ENCODE measurements around the gene CDH23. TPM values are rescaled to one million over a fixed set of nuclear protein-coding genes. Genes with fewer than 3 reads are reported as not detected.

Gene CDH23
- polyA plus RNA-seq, 1 experiment = 0.01 TPM

DNA sequence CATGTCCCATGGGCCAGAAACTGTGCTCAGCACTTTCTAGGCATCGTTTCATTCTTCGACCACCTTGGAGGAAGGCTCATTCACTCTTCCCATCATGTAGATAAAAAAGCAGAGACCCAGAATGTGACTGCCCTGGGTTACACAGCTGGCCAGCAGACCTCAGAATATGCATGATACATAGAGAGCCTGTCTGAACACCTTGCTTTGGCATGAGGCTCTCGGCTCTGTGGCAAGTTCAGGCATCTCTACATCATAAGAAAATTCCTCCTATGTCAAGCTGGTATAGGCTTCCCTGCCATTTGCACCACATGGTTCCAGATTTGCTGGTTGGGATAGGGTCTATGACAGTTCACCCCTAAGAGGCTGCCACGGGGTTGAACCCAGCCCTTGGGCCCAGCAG is 134.1 kb downstream of the CDH23 start:
- ChIA-PET CTCF (no interaction called here), POLR2A (no interaction called here)
- Histone ChIP-seq H3K9me3 (ENCODE audit: control insufficient read depth, insufficient read depth, low read length) (no peaks in the 10 kb centered on the region), H3K27ac (ENCODE audit: low read depth, low read length) (no peak overlapping the region), H3K27me3 (ENCODE audit: control insufficient read depth, insufficient read depth, low read length) (peaks cover 14% of the 10 kb centered on the region), H3K4me3 (ENCODE audit: low read depth, low read length) (no peak overlapping the region)
- TF ChIP-seq, protein P1, sequence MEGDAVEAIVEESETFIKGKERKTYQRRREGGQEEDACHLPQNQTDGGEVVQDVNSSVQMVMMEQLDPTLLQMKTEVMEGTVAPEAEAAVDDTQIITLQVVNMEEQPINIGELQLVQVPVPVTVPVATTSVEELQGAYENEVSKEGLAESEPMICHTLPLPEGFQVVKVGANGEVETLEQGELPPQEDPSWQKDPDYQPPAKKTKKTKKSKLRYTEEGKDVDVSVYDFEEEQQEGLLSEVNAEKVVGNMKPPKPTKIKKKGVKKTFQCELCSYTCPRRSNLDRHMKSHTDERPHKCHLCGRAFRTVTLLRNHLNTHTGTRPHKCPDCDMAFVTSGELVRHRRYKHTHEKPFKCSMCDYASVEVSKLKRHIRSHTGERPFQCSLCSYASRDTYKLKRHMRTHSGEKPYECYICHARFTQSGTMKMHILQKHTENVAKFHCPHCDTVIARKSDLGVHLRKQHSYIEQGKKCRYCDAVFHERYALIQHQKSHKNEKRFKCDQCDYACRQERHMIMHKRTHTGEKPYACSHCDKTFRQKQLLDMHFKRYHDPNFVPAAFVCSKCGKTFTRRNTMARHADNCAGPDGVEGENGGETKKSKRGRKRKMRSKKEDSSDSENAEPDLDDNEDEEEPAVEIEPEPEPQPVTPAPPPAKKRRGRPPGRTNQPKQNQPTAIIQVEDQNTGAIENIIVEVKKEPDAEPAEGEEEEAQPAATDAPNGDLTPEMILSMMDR (IDR thresholded peaks at IDR 0.05; ENCODE audit: low read depth, low read length) = no peak
- DNase-seq (ENCODE audit: low read depth, low spot score) = no peak

DNA sequence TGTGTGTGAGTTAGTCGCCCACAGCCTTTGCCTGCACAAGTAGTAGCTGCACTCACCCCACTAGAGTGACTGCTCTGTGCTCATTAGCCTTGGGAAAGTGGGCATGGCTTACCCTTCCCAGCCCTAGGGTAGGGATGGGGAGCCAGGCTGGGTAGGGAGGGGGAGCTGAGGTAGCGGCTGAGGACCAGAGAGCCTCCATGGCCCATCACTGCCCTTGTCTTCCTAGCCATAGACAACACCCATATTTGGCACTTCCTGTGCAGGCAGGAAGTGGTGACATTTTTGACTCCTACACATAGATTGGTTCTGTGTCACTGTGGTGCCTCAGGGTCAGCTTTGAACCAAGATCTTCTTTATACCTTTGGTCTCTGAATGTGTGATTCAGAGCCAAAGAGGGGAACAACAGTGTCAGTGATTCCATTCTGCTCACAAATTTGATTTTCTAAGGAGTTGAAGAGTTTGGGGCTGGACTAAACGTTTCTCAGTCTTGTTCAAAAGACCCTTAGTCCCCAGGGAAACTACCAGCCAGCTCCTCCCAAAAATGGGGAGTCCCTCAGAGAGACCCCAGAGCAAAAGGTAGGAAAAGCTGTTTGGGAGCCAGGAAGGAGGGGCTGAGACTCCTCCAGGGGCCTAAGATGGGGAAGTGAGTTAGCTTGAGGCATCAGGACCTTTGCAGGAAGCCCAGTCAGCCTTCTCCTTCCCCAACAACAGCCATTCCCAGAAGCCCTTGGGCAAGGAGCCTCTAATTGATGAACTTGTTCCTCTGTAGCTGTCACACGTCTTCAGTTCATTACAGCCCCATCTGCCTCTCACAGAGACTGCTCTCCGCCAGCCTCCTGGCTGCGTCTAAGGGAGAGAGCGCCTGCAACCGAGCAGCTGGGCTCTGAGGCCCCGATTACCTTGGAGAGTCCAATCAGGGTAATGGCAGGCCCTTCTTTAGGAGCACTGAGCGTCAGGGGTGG is 135.0 kb downstream of the CDH23 start:
- DNase-seq (ENCODE audit: low read depth, low spot score) = no peak
- CTCF ChIA-PET = no interaction called here

DNA sequence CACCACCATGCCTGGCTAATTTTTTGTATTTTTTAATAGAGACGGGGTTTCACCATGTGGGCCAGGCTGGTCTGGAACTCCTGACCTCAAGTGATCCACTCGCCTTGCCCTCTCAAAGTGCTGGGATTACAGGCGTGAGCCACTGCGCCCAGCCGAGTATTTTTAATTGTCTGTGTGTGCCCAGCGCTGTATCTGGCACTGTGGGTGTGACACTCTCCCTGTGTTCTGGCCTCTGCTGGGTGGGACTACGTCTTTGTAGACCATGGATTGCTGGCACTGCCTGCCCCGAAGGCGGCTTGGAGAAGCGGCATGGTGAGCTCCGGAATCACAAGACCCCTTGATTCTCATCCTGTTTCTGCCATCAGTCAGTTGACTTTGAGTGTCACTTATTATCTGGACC is 136.2 kb downstream of the CDH23 start:
- TF ChIP-seq, protein P1 (IDR thresholded peaks at IDR 0.05; ENCODE audit: low read depth, low read length) = no peak
- DNase-seq (ENCODE audit: low read depth, low spot score) = no peak
- ChIA-PET CTCF (no interaction called here), POLR2A (interaction anchor here (0.8 kb wide), 1 partner anchor 10 kb away, joined by 14 read pairs; no protein-coding TSS in a partner anchor)
- Histone ChIP-seq H3K9me3 (ENCODE audit: control insufficient read depth, insufficient read depth, low read length) (no peaks in the 10 kb centered on the region), H3K27me3 (ENCODE audit: control insufficient read depth, insufficient read depth, low read length) (peaks cover 11% of the 10 kb centered on the region), H3K4me3 (ENCODE audit: low read depth, low read length) (no peak overlapping the region), H3K27ac (ENCODE audit: low read depth, low read length) (no peak overlapping the region)

More for the DNA sequence above, 135.0 kb downstream of the CDH23 start:
- Histone ChIP-seq H3K27ac (ENCODE audit: low read depth, low read length) (no peak overlapping the region), H3K9me3 (ENCODE audit: control insufficient read depth, insufficient read depth, low read length) (no peaks in the 10 kb centered on the region), H3K4me3 (ENCODE audit: low read depth, low read length) (no peak overlapping the region), H3K27me3 (ENCODE audit: control insufficient read depth, insufficient read depth, low read length) (peaks cover 14% of the 10 kb centered on the region)
- TF ChIP-seq, protein P1 (IDR thresholded peaks at IDR 0.05; ENCODE audit: low read depth, low read length) = no peak
- POLR2A ChIA-PET = interaction anchor here (0.8 kb wide), 1 partner anchor 9 kb away, joined by 14 read pairs; no protein-coding TSS in a partner anchor

DNA sequence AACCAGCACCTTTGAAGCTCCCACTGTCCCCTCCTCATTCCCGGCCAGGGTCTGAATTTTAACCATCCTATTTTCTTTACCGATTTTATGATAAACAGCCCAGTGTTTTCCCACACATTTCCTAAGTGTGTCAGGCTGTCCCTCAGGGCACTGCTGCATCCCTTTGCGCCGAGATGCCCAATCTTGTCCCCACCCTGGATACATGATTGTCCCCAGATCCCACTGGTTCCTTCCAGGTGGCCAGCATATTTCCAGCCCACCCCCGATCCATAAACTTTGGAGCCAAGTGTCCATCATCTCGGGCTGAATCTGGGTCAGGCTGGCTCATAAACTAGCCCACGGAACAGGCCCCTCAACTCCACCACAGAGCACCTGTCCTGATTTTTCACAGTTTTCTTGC is 137.2 kb downstream of the CDH23 start:
- TF ChIP-seq, protein P1 (IDR thresholded peaks at IDR 0.05; ENCODE audit: low read depth, low read length) = no peak
- no peak for DNase-seq (ENCODE audit: low read depth, low spot score)
- H3K27me3 ChIP-seq (ENCODE audit: control insufficient read depth, insufficient read depth, low read length) = peaks cover 14% of the 10 kb centered on the region
- no peak overlapping the region for H3K27ac ChIP-seq (ENCODE audit: low read depth, low read length)
- no peaks in the 10 kb centered on the region for H3K9me3 ChIP-seq (ENCODE audit: control insufficient read depth, insufficient read depth, low read length)
- no peak overlapping the region for H3K4me3 ChIP-seq (ENCODE audit: low read depth, low read length)
- POLR2A ChIA-PET = no interaction called here
- CTCF ChIA-PET = no interaction called here

DNA sequence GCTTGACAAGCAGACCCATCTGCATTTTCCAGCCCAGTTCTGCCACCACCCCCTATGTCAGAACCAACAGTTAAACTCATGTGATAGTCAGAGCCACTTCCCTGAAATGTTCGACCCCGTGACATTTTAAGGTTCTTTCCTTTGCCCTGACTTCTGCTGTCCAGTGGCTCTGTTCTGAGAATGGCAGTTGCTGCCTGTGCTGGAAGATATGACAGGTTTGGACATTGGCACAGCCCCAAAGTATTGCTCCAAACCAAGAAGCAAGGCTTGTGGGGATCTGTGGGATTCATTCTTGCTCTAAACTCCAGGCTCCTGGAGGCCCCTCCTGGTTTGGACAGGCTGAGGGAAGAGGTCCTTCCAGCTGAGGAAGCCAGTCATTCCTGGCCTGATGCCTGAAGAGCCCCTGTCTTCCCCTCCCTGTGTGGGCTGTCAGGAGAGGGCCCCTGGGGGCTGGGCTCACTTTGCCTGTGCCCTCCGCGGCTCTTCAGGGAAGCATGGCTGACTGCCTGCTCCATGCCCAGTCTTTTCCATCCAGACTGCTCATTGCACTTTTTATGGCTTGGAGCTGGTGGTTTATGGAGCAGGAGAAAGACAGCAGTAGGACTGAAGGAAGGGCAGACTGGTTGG is 138.0 kb downstream of the CDH23 start:
- no peak overlapping the region for H3K27ac ChIP-seq (ENCODE audit: low read depth, low read length)
- DNase-seq (ENCODE audit: low read depth, low spot score) = no peak
- TF ChIP-seq, protein P1 (IDR thresholded peaks at IDR 0.05; ENCODE audit: low read depth, low read length) = no peak
- peaks cover 15% of the 10 kb centered on the region for H3K27me3 ChIP-seq (ENCODE audit: control insufficient read depth, insufficient read depth, low read length)
- CTCF ChIA-PET = no interaction called here
- H3K9me3 ChIP-seq (ENCODE audit: control insufficient read depth, insufficient read depth, low read length) = no peaks in the 10 kb centered on the region
- POLR2A ChIA-PET = no interaction called here
- H3K4me3 ChIP-seq (ENCODE audit: low read depth, low read length) = no peak overlapping the region
